DND-41 (cell line): ENCODE measurements around the gene CYB5R4.

ENCODE experiments used
- CTCF ChIP-seq: IDR thresholded peaks from 2 replicates; pipeline ENCODE4 v1.5.1; 2012; ENCODE audit warnings: borderline replicate concordance, low read length, moderate library complexity, mild to moderate bottlenecking; ENCODE audit not compliant: poor library complexity, severe bottlenecking; ENCODE audit errors: extremely low read depth
- EZH2 ChIP-seq: IDR thresholded peaks from 3 replicates; pipeline ENCODE4 v1.6.1; 2012; ENCODE audit warnings: borderline replicate concordance, low read depth, mild to moderate bottlenecking, moderate library complexity, low read length, inconsistent platforms; ENCODE audit not compliant: severe bottlenecking

- TF ChIP-seq CTCF (no peak), EZH2 (no peak)
These were observed 10.4 kb upstream of the CYB5R4 start for GRCh38 chr6:83849127-83849526.
